ENCODE results near the gene FAM120B.

FAM120B gene

GRCh38 chr6:170420791-170421776 lies 114.5 kb downstream of the FAM120B start:
- H3K27ac ChIP-seq (ENCODE audit: low read length) = no peak overlapping the region
- no peaks in the 10 kb centered on the region for H3K9me3 ChIP-seq (ENCODE audit: control insufficient read depth, insufficient read depth, low read length)
- 0 out of 2 replicates have a peak, but pooled peaks cover 2% of the 10 kb centered on the region for H3K36me3 ChIP-seq (ENCODE audit: control insufficient read depth, insufficient read depth, low read length)
- WGBS (ENCODE audit: insufficient coverage, insufficient read length) = no CpG with 5 or more reads among the region's 70 CpGs
- H3K27me3 ChIP-seq (ENCODE audit: control insufficient read depth, insufficient read depth, low read length) = no peaks in the 10 kb centered on the region
- H3K4me1 ChIP-seq (ENCODE audit: control insufficient read depth, insufficient read depth, low read length) = peaks cover 3% of the 10 kb centered on the region; the same call in 1 of the 2 replicates
- DNase-seq (ENCODE audit: low read depth, low spot score) = no peak
- H3K4me3 ChIP-seq (ENCODE audit: low read length) = no peak overlapping the region

GRCh38 chr6:170421921-170422320 lies 115.4 kb downstream of the FAM120B start:
- Histone ChIP-seq H3K9me3 (ENCODE audit: control insufficient read depth, insufficient read depth, low read length) (no peaks in the 10 kb centered on the region), H3K27me3 (ENCODE audit: control insufficient read depth, insufficient read depth, low read length) (no peaks in the 10 kb centered on the region), H3K4me3 (ENCODE audit: low read length) (no peak overlapping the region), H3K27ac (ENCODE audit: low read length) (no peak overlapping the region), H3K4me1 (ENCODE audit: control insufficient read depth, insufficient read depth, low read length) (peaks cover 3% of the 10 kb centered on the region; the same call in 1 of the 2 replicates), H3K36me3 (ENCODE audit: control insufficient read depth, insufficient read depth, low read length) (0 out of 2 replicates have a peak, but pooled peaks cover 2% of the 10 kb centered on the region)
- no CpG with 5 or more reads among the region's 10 CpGs for WGBS (ENCODE audit: insufficient coverage, insufficient read length)
- DNase-seq (ENCODE audit: low read depth, low spot score) = no peak

- DNase-seq (ENCODE audit: low read depth, low spot score) = no peak
- WGBS (ENCODE audit: insufficient coverage, insufficient read length) = no CpG with 5 or more reads among the region's 29 CpGs
- 0 out of 2 replicates have a peak, but pooled peaks cover 2% of the 10 kb centered on the region for H3K36me3 ChIP-seq (ENCODE audit: control insufficient read depth, insufficient read depth, low read length)
- no peaks in the 10 kb centered on the region for H3K9me3 ChIP-seq (ENCODE audit: control insufficient read depth, insufficient read depth, low read length)
- H3K4me1 ChIP-seq (ENCODE audit: control insufficient read depth, insufficient read depth, low read length) = peaks cover 3% of the 10 kb centered on the region; the same call in 1 of the 2 replicates
- no peaks in the 10 kb centered on the region for H3K27me3 ChIP-seq (ENCODE audit: control insufficient read depth, insufficient read depth, low read length)
- no peak overlapping the region for H3K4me3 ChIP-seq (ENCODE audit: low read length)
- H3K27ac ChIP-seq (ENCODE audit: low read length) = no peak overlapping the region
Measured at GRCh38 chr6:170423030-170423429, 116.5 kb downstream of the FAM120B start.

- WGBS (ENCODE audit: insufficient coverage, insufficient read length) = no CpG with 5 or more reads among the region's 19 CpGs
- no peak for DNase-seq (ENCODE audit: low read depth, low spot score)
- Histone ChIP-seq H3K36me3 (ENCODE audit: control insufficient read depth, insufficient read depth, low read length) (0 out of 2 replicates have a peak, but pooled peaks cover 2% of the 10 kb centered on the region), H3K4me3 (ENCODE audit: low read length) (no peak overlapping the region), H3K4me1 (ENCODE audit: control insufficient read depth, insufficient read depth, low read length) (peaks cover 3% of the 10 kb centered on the region; the same call in 1 of the 2 replicates), H3K27me3 (ENCODE audit: control insufficient read depth, insufficient read depth, low read length) (no peaks in the 10 kb centered on the region), H3K27ac (ENCODE audit: low read length) (no peak overlapping the region), H3K9me3 (ENCODE audit: control insufficient read depth, insufficient read depth, low read length) (no peaks in the 10 kb centered on the region)
Measured at GRCh38 chr6:170423814-170424603, 117.5 kb downstream of the FAM120B start.

GRCh38 chr6:170424604-170425126 lies 118.1 kb downstream of the FAM120B start:
- no CpG with 5 or more reads among the region's 7 CpGs for whole genome bisulfite sequencing (ENCODE audit: insufficient coverage, insufficient read length)
- DNase-seq (ENCODE audit: low read depth, low spot score) = no peak
- Histone ChIP-seq H3K4me3 (ENCODE audit: low read length) (no peak overlapping the region), H3K27ac (ENCODE audit: low read length) (no peak overlapping the region), H3K9me3 (ENCODE audit: control insufficient read depth, insufficient read depth, low read length) (no peaks in the 10 kb centered on the region), H3K4me1 (ENCODE audit: control insufficient read depth, insufficient read depth, low read length) (peaks cover 3% of the 10 kb centered on the region; the same call in 1 of the 2 replicates), H3K36me3 (ENCODE audit: control insufficient read depth, insufficient read depth, low read length) (0 out of 2 replicates have a peak, but pooled peaks cover 2% of the 10 kb centered on the region), H3K27me3 (ENCODE audit: control insufficient read depth, insufficient read depth, low read length) (no peaks in the 10 kb centered on the region)

GRCh38 chr6:170429450-170429849 lies 122.9 kb downstream of the FAM120B start:
- H3K27ac ChIP-seq (ENCODE audit: low read length) = no peak overlapping the region
- WGBS (ENCODE audit: insufficient coverage, insufficient read length) = no CpG with 5 or more reads among the region's 7 CpGs
- no peaks in the 10 kb centered on the region for H3K27me3 ChIP-seq (ENCODE audit: control insufficient read depth, insufficient read depth, low read length)
- H3K4me3 ChIP-seq (ENCODE audit: low read length) = no peak overlapping the region
- DNase-seq (ENCODE audit: low read depth, low spot score) = no peak
- H3K36me3 ChIP-seq (ENCODE audit: control insufficient read depth, insufficient read depth, low read length) = no peaks in the 10 kb centered on the region
- peaks cover 4% of the 10 kb centered on the region; the same call in 1 of the 2 replicates for H3K4me1 ChIP-seq (ENCODE audit: control insufficient read depth, insufficient read depth, low read length)
- H3K9me3 ChIP-seq (ENCODE audit: control insufficient read depth, insufficient read depth, low read length) = no peaks in the 10 kb centered on the region

- no peaks in the 10 kb centered on the region for H3K9me3 ChIP-seq (ENCODE audit: control insufficient read depth, insufficient read depth, low read length)
- DNase-seq (ENCODE audit: low read depth, low spot score) = no peak
- H3K27me3 ChIP-seq (ENCODE audit: control insufficient read depth, insufficient read depth, low read length) = no peaks in the 10 kb centered on the region
- H3K4me3 ChIP-seq (ENCODE audit: low read length) = no peak overlapping the region
- WGBS (ENCODE audit: insufficient coverage, insufficient read length) = no CpG with 5 or more reads among the region's 17 CpGs
- peaks cover 3% of the 10 kb centered on the region; the same call in 1 of the 2 replicates for H3K4me1 ChIP-seq (ENCODE audit: control insufficient read depth, insufficient read depth, low read length)
- no peaks in the 10 kb centered on the region for H3K36me3 ChIP-seq (ENCODE audit: control insufficient read depth, insufficient read depth, low read length)
- no peak overlapping the region for H3K27ac ChIP-seq (ENCODE audit: low read length)
Measured at GRCh38 chr6:170433163-170434116, 126.9 kb downstream of the FAM120B start.

- Histone ChIP-seq H3K4me3 (ENCODE audit: low read length) (no peak overlapping the region), H3K27me3 (ENCODE audit: control insufficient read depth, insufficient read depth, low read length) (no peaks in the 10 kb centered on the region), H3K36me3 (ENCODE audit: control insufficient read depth, insufficient read depth, low read length) (no peaks in the 10 kb centered on the region), H3K27ac (ENCODE audit: low read length) (no peak overlapping the region), H3K9me3 (ENCODE audit: control insufficient read depth, insufficient read depth, low read length) (no peaks in the 10 kb centered on the region), H3K4me1 (ENCODE audit: control insufficient read depth, insufficient read depth, low read length) (peaks cover 3% of the 10 kb centered on the region; the same call in 1 of the 2 replicates)
- no peak for DNase-seq (ENCODE audit: low read depth, low spot score)
- WGBS (ENCODE audit: insufficient coverage, insufficient read length) = no CpG with 5 or more reads among the region's 20 CpGs
Measured at GRCh38 chr6:170434117-170434820, 127.7 kb downstream of the FAM120B start.

- no CpG with 5 or more reads among the region's 17 CpGs for WGBS (ENCODE audit: insufficient coverage, insufficient read length)
- H3K9me3 ChIP-seq (ENCODE audit: control insufficient read depth, insufficient read depth, low read length) = no peaks in the 10 kb centered on the region
Measured at GRCh38 chr6:170434821-170435155, 128.2 kb downstream of the FAM120B start.

More at GRCh38 chr6:170434821-170435155, 128.2 kb downstream of the FAM120B start:
- Histone ChIP-seq H3K36me3 (ENCODE audit: control insufficient read depth, insufficient read depth, low read length) (no peaks in the 10 kb centered on the region), H3K27ac (ENCODE audit: low read length) (no peak overlapping the region), H3K4me1 (ENCODE audit: control insufficient read depth, insufficient read depth, low read length) (peaks cover 3% of the 10 kb centered on the region; the same call in 1 of the 2 replicates), H3K27me3 (ENCODE audit: control insufficient read depth, insufficient read depth, low read length) (no peaks in the 10 kb centered on the region), H3K4me3 (ENCODE audit: low read length) (no peak overlapping the region)
- no peak for DNase-seq (ENCODE audit: low read depth, low spot score)
